Tibial nerve (tissue), 4 donors: ENCODE measurements around the gene MYH3. TPM values are rescaled to one million over a fixed set of nuclear protein-coding genes. Genes with fewer than 3 reads are reported as not detected.
"Not testable (repeated sequence)": the region's sequence is repeated elsewhere in the genome, so short reads cannot be mapped to it uniquely, and the experiment has no call there.

Source experiments
- DNase-seq, 2 donors: peaks; one replicate each; pipeline ENCODE4 v3.0.0-alpha.2; 2019; ENCODE audit warnings: low spot score in 2 of 2
- H3K27ac ChIP-seq, 4 donors: fragments of 200-600 bp; sonication (generic) in 3 of 4; one replicate each; pipeline ENCODE4 v1.5.1; 2017 to 2019; ENCODE audit warnings: mild to moderate bottlenecking in 1 of 4
- H3K27me3 ChIP-seq, 2 donors: fragments of 200-600 bp; sonication (generic) in 1 of 2; one replicate each; pipeline versions ENCODE4 v1.5.1 to v1.6.0; 2017 to 2019
- H3K36me3 ChIP-seq, 3 donors: fragments of 200-600 bp; sonication (generic); one replicate each; pipeline ENCODE4 v1.5.1; 2018 to 2019
- H3K4me1 ChIP-seq, 4 donors: fragments of 200-600 bp; sonication (generic) in 3 of 4; one replicate each; pipeline ENCODE4 v1.5.1; 2017 to 2019
- H3K4me3 ChIP-seq, 4 donors: fragments of 200-600 bp; sonication (generic) in 3 of 4; one replicate each; pipeline ENCODE4 v1.5.1; 2017 to 2019; ENCODE audit warnings: mild to moderate bottlenecking in 1 of 4, moderate library complexity in 1 of 4
- H3K9me3 ChIP-seq, 4 donors: fragments of 200-600 bp; sonication (generic) in 3 of 4; one replicate each; pipeline ENCODE4 v1.5.1; 2017 to 2019
- EP300 ChIP-seq, 2 donors: sonication (generic); formaldehyde crosslinking; IDR thresholded peaks; one replicate each; pipeline ENCODE4 v1.6.1; 2017; ENCODE audit warnings: antibody characterized with exemption in 2 of 2, mild to moderate bottlenecking in 1 of 2
- POLR2A ChIP-seq, 2 donors: fragments of 450-650 bp; IDR thresholded peaks; one replicate each; pipeline ENCODE4 v1.6.1; 2017; ENCODE audit warnings: antibody characterized with exemption in 2 of 2, mild to moderate bottlenecking in 2 of 2, moderate library complexity in 2 of 2
- WGBS, 2 donors: methylation state at CpG; one replicate each; pipeline ENCODE4 v1.1.5; 2018; 5-methylcytosine and 5-hydroxymethylcytosine counted together
- total RNA-seq, 4 donors: library from RNA; depleted of rRNA; stranded (reverse); fragments of >200 nt; gene quantifications; one replicate each; pipeline ENCODE4 v1.1.0, GENCODE V29; 2016
- TF ChIP-seq, protein P1 (sequence below), 5 experiments: fragments of 200-600 bp in 3 of 5; fragments of 450-650 bp in 2 of 5; sonication (generic) in 3 of 5; IDR thresholded peaks; one replicate each; pipeline ENCODE4 v1.5.1; 2016 to 2019; ENCODE audit warnings: antibody characterized with exemption in 5 of 5, mild to moderate bottlenecking in 3 of 5, moderate library complexity in 2 of 5

MYH3 gene
- total RNA-seq, 4 donors from 2014 or later, result 0.59 to 8.1 (median 3.8) TPM

GRCh38 chr17:10697092-10698081 is 40.3 kb upstream of the MYH3 start, which contains the start of the genes ADPRM and SCO1:
Gene ADPRM, plus strand, starts transcription at chr17:10697594. Its CDS starts 7,333 bp downstream, at chr17:10704927.
Gene SCO1, minus strand, starts transcription at chr17:10697533. Its CDS starts 26 bp downstream, at chr17:10697507.
- TF ChIP-seq, protein P1, sequence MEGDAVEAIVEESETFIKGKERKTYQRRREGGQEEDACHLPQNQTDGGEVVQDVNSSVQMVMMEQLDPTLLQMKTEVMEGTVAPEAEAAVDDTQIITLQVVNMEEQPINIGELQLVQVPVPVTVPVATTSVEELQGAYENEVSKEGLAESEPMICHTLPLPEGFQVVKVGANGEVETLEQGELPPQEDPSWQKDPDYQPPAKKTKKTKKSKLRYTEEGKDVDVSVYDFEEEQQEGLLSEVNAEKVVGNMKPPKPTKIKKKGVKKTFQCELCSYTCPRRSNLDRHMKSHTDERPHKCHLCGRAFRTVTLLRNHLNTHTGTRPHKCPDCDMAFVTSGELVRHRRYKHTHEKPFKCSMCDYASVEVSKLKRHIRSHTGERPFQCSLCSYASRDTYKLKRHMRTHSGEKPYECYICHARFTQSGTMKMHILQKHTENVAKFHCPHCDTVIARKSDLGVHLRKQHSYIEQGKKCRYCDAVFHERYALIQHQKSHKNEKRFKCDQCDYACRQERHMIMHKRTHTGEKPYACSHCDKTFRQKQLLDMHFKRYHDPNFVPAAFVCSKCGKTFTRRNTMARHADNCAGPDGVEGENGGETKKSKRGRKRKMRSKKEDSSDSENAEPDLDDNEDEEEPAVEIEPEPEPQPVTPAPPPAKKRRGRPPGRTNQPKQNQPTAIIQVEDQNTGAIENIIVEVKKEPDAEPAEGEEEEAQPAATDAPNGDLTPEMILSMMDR (IDR thresholded peaks at IDR 0.05), result peak; percentile 26 to 68 (median 51)
- TF ChIP-seq EP300 (IDR thresholded peaks at IDR 0.05) (peak in 1 of 2 donors; percentile 96), POLR2A (IDR thresholded peaks at IDR 0.05) (peak; percentile 82 to 94)
- peak; percentile 83 to 88 for DNase-seq
- 0% methylated on average over 20 to 83 of the region's 84 CpGs for WGBS, 2 donors
- H3K36me3 ChIP-seq, result peaks cover 0 to 24% (median 0%) of the 10 kb centered on the region in 3 donors
- H3K27me3 ChIP-seq, result no peaks in the 10 kb centered on the region
- no peaks in the 10 kb centered on the region for H3K9me3 ChIP-seq
- peak within 1 kb of the TSS; percentile 81 to 96 (median 96) for H3K27ac ChIP-seq
- H3K4me1 ChIP-seq, result peaks cover 0 to 37% (median 17%) of the 10 kb centered on the region in 4 donors
- peak within 1 kb of the TSS; percentile 61 to 99 (median 86) for H3K4me3 ChIP-seq

DNA sequence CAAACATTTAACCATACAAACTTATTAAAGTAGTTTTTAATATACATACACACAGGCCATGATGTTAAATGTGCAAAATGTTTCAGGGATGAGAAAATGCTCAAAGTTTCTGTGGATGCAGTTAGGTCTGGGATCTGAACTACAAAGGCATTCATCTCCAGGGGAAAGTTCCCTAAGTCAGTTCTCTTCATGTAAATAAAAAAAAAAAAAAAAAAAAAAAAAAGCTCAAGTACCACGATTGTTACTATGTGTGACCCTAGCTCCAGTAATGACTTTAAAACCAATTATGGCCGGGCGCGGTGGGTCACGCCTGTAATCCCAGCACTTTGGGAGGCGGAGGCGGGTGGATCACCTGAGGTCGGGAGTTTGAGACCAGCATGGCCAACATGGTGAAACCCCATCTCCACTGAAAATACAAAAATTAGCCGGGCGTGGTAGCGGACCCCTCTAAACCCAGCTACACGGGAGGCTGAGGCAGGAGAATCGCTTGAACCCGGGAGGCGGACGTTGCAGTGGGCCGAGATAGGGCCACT is 38.8 kb upstream of the MYH3 start:
- H3K27ac ChIP-seq, DNase-seq, H3K9me3 ChIP-seq, H3K27me3 ChIP-seq: not testable (repeated sequence)
- Histone ChIP-seq H3K36me3 (peaks cover 0 to 39% (median 0%) of the 10 kb centered on the region in 3 donors), H3K4me3 (peak overlapping the region in 3 of 4 donors; percentile 61 to 99 (median 97)), H3K4me1 (peaks cover 0 to 33% (median 17%) of the 10 kb centered on the region in 4 donors)
- 85 to 92% methylated on average over 17 of the region's 17 CpGs for whole genome bisulfite sequencing, 2 donors

- Histone ChIP-seq H3K36me3 (peaks cover 4 to 74% (median 7%) of the 10 kb centered on the region in 3 donors), H3K27me3 (no peaks in the 10 kb centered on the region), H3K4me3 (no peak overlapping the region), H3K9me3 (no peaks in the 10 kb centered on the region), H3K27ac (no peak overlapping the region), H3K4me1 (no peaks in the 10 kb centered on the region)
- WGBS, 2 donors, result 80 to 83% methylated on average over 2 of the region's 2 CpGs
- no peak for DNase-seq
- TF ChIP-seq POLR2A (IDR thresholded peaks at IDR 0.05) (no peak), EP300 (IDR thresholded peaks at IDR 0.05) (no peak)
- TF ChIP-seq, protein P1 (IDR thresholded peaks at IDR 0.05), result no peak
Measured at GRCh38 chr17:10687499-10687898, 30.4 kb upstream of the MYH3 start.

DNA sequence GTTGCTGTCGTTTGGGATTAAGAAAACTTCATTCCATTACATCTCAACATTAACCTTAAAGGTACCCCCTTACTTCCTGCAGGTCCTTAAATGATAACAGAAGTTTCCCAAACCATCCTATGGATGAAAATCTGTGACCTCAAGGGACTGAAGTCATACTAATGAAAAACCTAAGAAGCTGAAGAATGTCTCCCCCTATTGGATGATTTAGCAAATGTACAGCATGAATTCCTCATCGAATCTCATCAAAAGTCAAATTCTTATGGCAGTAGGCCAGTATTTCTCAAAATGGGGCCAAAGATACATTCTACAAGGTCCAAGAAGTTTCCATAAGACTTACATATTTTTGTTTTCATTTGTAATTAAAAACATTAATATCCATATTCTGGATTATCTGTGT is 26.7 kb upstream of the MYH3 start:
- Histone ChIP-seq H3K36me3 (peaks cover 4 to 77% (median 16%) of the 10 kb centered on the region in 3 donors), H3K9me3 (no peaks in the 10 kb centered on the region), H3K27ac (no peak overlapping the region), H3K27me3 (no peaks in the 10 kb centered on the region), H3K4me1 (peaks cover 0 to 6% (median 0%) of the 10 kb centered on the region in 4 donors), H3K4me3 (no peak overlapping the region)
- DNase-seq, result no peak
- 47 to 66% methylated on average over 2 of the region's 2 CpGs for WGBS, 2 donors
- TF ChIP-seq, protein P1 (IDR thresholded peaks at IDR 0.05), result no peak
- TF ChIP-seq POLR2A (IDR thresholded peaks at IDR 0.05), result no peak
- no peak for TF ChIP-seq EP300 (IDR thresholded peaks at IDR 0.05)

DNA sequence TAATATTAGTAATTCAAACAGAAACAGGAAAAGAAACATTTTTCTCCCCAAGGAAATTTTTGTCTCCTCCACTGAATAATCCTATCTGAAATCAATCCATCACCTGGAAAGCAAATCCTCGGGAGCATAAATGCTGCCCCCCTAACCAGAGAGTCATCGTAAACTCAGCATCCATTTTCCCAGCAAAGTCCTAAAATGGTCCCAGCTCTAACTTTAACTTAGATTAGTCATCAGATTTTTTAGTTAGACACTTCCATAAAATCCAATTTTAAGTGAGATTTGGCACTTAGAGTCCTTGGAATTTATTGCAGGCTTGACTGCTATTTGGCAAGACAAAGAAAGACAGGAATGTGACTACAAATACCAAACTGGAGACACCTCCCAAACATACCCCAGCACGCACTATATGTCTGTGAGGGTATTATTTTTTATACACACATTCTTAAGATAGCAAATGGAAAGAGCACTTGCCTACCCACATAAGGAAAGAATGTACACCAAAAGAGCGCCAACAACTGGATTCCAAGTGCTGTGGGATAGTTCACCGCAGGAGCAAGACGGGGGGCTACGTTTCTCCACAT is 24.8 kb upstream of the MYH3 start:
- Histone ChIP-seq H3K27ac (no peak overlapping the region), H3K9me3 (no peaks in the 10 kb centered on the region), H3K36me3 (peaks cover 4 to 96% (median 16%) of the 10 kb centered on the region in 3 donors), H3K27me3 (no peaks in the 10 kb centered on the region), H3K4me3 (no peak overlapping the region), H3K4me1 (peaks cover 0 to 6% (median 0%) of the 10 kb centered on the region in 4 donors)
- 71 to 75% methylated on average over 7 of the region's 7 CpGs for WGBS, 2 donors
- TF ChIP-seq EP300 (IDR thresholded peaks at IDR 0.05) (no peak), POLR2A (IDR thresholded peaks at IDR 0.05) (no peak)
- TF ChIP-seq, protein P1 (IDR thresholded peaks at IDR 0.05), result no peak
- no peak for DNase-seq
